NCI-H446 treated with DMSO at 0.1 percent for 48 hours (cell line): ENCODE measurements around the gene RASA4.
"Not testable (repeated sequence)": the region's sequence is repeated elsewhere in the genome, so short reads cannot be mapped to it uniquely, and the experiment has no call there.

Source experiments
- DNase-seq: peaks from one replicate; lab custom pipeline; 2025; lab: John Stamatoyannopoulos, UW

Gene RASA4

DNA sequence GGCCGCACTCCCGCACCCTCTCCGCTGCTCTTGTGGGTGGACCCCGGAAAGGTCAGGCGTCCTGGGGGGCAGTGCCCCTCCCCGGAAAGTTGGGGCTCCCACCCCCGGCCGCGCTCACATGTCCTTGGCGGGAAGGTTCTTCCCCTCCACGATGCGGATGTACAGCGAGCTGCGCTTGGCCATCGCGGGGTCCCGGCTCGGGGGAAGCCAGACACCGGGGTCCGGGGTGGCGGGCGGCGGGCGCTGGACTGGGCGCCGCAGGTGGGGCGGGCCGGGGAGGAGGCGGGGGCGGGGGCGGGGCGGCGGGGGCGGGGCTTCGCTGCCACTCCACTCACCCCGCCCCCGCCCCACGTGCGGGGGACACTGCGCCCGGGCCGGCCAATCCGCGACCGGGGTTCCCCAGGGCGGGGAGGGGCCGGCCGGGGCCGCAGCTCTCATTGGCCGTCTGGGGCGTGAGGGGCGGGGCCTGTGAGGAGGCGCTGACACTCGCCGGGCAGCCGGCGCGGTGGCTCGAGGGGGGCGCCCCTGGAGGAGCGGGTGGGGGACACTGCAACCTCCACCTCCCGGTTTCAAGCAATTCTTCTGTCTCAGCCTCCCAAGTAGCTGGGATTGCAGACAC is at the start of gene RASA4:
TSS of gene RASA4 (minus strand) at position 250 of the 619 bp plus-strand sequence. CDS start at position 183, 67 bp downstream.
- not testable (repeated sequence) for DNase-seq

DNA sequence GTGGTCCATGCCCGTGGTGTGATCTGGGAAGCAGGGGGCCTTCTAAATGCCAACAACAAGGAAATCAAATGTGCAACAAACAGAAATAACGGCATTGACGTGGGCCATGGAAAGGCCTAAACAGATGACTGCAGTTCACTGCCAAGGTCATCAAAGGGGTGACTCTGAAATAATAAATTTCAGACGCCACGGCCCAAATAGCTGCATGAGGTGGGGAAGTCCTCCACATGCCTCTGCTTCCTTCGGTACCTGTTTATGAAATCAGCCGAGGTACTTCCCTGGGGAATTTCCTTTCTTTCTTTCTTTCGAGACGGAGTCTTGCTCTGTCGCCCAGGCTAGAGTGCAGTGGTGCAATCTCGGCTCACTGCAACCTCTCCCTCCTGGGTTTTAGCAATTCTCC is 48.2 kb upstream of the RASA4 start:
- not testable (repeated sequence) for DNase-seq

DNA sequence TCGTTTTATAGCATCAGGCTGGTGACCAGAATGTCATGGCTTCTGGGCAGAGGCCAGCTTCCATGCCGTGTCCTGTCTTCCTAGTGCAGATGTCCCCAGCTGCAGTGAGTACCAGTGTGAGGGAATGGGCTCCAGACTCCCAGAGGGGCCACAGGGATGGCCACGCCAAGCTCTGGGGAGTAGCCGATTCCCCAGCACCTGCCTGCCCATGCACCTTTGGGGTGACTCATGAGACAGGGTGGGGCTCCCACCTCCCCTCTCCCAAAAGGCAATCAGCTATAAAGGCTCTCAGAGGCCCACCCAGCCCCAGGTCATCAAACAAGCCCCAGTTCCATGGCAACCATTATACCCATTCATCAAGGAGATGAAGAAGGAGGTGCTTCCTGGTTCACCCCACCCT is 33.4 kb upstream of the RASA4 start, which contains the start of gene SPDYE2B:
TSS of gene SPDYE2B (plus strand) at position 396 of the 400 bp plus-strand sequence. CDS start 2,030 bp downstream, outside the sequence.
- DNase-seq = not testable (repeated sequence)

DNA sequence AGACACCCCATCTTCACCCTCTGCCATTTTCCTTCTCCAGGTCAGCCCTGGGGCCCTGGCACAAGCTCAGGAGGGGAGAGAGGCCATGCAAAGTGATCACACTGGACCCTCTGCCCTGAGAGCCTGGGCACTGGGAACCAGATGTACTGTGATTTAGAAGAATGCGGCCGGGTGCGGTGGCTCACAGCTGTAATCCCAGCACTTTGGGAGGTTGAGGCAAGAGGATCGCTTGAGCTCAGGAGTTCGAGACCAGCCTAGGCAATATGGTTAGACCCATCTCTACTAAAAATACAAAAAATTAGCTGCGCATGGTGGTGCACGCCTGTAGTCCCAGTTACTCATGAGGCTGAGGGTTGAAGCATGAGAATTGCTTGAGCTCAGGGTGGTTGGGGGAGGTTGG is 31.3 kb upstream of the RASA4 start:
- DNase-seq = not testable (repeated sequence)

DNA sequence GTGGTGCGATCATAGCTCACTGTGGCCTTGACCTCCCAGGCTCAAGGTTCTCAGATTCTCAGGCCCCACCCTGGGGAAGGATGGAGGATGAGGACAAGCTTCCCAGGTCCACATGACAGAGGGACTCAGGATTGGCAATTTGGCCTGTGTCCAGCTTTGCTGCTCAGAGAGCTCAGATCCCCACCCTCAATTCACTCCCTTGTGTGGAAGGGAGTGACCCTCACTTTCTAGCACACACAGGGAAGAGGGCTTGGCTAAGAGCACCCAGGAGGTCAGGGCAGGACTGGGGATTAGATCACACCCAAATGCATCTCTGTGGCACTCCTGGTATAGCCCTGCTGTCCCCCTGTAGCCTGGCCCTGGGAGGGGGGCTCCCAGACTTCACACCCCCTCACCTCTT is 26.8 kb upstream of the RASA4 start:
- not testable (repeated sequence) for DNase-seq

DNA sequence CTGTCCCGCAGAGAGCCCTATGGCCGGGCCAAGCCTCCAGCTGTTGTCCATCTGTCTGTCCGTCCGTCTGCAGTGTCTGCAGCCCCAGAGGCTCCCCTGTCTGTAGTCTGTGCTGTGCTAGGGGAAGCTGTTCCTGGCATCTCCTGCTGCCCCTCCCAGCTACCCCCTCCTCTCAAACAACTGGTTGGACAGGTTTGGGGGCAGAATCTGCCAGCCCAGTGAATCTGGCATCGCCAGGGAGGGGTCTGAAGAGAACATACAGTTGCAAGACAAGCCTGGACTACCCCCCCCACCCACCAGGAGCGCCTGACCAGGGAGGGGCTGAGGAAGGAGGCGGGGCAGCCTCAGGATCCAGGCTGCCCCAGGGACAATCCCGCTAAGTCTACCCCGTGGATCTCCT is 26.1 kb upstream of the RASA4 start, which contains the start of gene UPK3BL1:
TSS of gene UPK3BL1 (minus strand) at position 101 of the 400 bp plus-strand sequence. CDS start at position 51, 50 bp downstream.
- DNase-seq = not testable (repeated sequence)

DNA sequence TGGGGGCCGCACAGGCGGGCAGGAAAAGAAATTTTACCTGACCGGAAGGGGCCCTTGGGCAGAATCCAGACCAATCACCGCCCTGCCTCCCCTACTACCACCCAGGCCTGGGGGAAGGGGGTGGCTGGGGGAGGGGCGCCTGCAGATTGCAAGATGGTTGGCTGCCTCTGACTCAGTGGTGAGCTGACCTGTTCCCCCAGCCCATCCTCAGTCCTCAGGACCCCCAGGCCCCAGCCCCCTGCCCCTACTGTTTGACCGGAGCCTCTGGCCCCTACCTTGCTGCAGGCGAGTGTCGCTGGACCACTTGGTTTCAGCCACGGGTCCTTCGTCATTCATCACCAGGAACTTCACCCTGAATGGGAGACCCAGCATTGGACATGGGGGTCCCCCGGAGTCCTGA is 22.3 kb upstream of the RASA4 start:
- not testable (repeated sequence) for DNase-seq

DNA sequence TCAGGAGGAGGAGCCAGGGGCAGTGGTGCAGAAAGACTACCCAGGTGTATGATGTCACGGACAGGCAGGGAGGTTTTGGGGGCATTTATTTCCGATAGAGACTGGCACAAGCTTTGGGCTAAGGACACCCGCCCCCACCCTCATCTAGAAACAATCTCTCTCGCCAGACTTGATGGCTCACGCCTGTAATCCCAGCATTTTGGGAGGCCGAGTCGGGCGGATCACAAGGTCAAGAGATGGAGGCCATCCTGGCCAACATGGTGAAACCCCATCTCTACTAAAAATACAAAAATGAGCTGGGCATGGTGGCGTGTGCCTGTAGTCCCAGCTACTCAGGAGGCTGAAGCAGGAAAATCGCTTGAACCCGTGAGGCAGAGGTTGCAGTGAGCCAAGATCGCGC is 20.4 kb upstream of the RASA4 start:
- not testable (repeated sequence) for DNase-seq

DNA sequence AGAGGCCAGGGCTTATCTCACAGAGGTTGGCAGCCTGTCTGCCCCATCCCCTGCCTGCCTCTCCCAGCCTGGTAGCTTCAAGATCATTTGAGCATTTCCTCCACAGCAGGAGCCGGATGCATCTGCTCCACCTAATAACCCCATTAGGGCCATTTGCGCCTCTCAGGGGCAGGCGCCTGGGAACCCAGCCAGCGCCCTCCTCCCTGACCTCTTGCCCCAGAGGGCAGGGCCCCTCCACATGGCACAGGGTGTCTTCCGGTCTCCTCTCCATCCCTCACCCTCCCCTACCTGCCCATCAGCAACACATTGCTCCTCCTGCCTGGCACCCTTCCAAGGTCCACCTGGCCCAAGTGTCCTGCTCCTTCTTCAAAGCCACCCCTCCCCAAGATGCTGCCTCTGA is 18.8 kb upstream of the RASA4 start:
- not testable (repeated sequence) for DNase-seq

DNA sequence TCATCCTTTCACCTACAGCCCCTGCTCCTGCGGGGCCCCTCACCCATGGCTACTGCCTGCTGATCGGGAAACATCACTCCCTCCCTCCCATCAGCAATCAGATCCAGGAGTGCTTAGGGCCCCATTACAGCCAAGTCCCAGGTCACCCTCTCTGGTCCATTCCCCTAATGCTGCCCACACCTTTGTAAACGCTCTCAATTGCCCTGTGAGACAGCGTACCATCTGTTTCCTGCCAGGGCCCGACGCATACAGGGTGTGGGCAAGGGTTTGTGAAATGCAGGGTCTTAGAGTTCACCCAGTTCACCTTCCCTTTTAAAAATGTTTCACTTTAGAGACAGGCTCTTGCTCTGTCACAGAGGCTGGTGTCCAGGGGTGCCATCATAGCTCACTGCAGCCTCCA is 17.7 kb upstream of the RASA4 start:
- not testable (repeated sequence) for DNase-seq

DNA sequence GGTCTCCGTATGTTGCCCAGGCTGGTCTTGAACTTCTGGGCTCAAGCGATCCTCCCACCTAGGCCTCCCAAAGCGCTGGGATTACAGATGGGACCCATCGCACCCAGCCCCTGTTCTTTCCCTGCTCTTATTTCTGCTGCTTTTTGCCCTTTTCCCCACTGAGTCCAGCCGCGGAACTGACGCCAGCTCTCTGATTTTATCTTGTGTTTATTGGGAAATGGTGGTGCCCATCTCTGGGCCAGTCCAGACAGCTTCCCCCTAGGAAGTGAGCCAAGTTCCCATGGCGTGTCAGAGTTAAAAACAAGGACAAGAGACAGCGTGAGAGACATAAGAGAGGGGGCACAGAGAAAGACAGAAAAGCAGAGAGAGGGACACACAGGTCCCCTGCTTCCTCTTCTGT is 14.1 kb upstream of the RASA4 start:
- not testable (repeated sequence) for DNase-seq

DNA sequence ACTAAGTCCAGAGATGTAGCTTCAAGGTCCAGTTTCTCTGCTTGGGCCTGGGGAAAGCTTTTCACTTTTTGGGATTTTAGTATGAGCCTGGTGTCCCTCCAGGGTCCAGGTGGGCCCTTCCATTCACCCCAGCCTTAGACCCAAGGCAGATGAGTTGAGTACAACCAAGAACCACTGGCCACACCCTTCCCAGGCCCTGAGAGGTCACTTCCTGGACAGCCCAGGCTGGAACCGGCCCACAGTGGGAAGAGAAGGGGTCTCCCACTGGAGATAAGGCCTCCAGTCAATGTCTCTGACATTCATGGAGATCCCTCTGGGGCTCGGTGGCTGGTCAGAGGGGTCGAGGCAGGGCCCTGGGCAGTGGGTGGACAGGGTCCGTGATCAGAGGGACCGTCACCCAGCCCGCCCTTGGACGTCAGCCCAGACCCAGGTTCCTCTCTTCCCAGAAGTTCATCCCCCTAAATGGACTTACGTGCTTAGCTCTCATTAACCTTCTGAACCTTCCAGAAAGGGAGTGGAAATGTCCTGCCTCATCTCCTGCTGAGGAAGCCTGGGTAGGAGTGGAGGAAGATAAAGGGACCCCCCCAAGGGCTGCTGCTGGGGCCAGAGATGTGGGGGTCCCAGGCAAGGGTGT is 10.8 kb upstream of the RASA4 start:
- DNase-seq = not testable (repeated sequence)

DNA sequence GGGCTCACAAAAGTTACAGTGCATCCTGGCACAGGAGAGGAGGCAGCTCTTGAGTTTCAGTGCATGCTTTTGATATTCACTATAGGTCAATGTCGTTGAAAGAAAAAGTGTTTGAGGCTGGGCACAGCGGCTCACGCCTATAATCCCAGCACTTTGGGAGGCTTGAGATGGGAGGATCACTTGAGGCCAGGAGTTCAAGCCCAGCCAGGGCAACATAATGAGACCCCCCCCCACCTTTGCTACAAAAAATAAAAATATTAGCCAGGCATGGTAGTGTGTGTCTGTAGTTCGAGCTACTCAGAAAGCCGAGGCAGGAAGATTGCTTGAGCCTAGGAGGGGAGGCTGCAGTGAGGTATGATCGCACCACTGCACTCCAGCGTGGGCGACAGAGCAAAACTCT is 1.6 kb upstream of the RASA4 start:
- not testable (repeated sequence) for DNase-seq

DNA sequence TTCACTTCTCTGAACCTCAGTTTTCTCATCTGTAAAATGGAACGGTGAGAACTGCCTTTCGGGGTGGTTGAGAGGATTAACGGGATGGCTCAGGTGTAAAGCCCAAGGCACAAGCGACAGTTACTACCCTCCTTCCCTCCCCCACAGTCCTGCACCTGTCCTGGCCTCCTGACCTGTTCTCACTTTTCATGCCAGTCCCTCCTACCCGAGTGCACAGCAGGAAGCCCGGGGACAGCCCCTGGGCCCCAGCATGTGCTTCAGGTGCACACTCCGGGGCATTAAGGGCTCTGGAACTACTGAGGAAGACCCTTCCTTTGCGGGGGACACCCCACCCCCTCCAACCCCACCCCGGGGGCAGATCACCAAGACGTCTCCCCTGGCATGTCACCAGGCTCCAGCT is 626 bp downstream of the RASA4 start:
- not testable (repeated sequence) for DNase-seq

DNA sequence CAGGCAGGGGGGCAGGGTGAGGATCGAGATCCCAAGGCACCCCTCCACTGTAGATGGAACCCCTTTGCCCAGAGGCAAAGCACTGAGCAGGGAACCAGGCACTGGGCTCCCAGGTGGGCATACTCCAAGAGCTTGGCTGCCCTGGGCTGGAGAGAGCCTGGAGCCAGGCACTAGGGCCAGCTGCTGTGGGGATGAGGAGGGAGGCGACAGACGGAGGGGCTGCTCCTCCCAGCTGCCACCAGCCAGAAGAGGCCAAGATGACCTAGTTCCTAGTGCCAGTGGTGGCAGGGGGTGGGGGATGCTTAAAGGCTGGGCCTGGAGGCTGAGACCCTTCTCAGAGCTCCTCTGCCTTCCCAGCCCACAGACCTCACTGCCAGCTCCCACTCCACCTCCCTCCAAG is 1.7 kb downstream of the RASA4 start:
- not testable (repeated sequence) for DNase-seq

DNA sequence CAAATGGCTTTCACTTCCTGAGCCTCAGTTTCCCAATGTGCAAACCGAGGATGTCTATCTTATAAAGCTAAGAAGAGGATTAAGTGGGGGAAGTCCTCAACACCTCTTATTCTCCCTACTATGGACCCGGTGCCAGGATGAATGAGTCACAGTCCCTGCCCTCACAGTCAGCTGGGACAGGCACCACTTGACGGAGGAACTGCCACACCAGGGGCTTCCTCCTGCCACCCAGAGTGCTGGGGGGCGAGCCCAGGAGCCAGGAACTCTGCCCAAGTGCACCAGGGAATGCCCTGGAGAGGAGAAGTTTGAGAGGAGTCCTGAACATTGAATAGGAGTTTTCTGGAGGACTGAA is 2.2 kb downstream of the RASA4 start:
- DNase-seq = not testable (repeated sequence)

DNA sequence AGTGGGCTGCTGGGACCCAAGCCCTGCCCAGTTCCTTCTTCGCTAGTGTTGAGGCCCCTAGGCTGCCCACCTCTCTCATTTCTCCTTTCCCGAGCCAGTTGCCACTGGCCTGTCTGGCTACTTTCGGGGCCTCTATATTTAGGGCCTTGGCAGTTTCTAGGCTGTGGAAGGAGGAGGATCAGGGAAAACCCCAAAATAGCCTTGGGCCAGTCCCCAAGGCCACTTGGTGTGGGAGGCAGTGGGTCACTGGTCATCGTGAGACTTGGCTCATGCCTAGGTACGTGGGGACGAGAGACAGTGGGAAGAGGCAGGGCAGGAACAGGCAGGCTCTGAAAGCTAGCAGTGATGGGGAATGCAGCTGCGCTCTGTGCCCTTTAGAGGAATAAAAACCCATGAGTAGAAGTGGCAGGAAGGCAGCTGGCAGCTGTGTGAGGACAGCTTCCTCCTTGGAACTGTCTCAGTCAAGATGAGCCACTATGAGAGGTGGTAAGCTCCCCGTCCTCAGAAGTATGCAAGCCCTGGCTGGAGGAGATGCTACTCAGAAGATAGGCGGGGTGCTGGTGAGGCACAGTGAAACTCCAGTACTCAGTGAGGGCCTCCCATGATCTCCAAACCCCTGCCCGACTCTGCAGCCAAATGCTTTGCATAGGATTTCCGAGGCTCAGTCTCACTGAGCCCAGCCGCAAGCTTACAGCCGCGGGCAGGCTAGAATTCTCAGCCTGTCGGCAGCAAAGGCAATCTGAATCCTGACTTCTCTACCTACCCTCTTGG is 2.8 kb downstream of the RASA4 start:
- not testable (repeated sequence) for DNase-seq

DNA sequence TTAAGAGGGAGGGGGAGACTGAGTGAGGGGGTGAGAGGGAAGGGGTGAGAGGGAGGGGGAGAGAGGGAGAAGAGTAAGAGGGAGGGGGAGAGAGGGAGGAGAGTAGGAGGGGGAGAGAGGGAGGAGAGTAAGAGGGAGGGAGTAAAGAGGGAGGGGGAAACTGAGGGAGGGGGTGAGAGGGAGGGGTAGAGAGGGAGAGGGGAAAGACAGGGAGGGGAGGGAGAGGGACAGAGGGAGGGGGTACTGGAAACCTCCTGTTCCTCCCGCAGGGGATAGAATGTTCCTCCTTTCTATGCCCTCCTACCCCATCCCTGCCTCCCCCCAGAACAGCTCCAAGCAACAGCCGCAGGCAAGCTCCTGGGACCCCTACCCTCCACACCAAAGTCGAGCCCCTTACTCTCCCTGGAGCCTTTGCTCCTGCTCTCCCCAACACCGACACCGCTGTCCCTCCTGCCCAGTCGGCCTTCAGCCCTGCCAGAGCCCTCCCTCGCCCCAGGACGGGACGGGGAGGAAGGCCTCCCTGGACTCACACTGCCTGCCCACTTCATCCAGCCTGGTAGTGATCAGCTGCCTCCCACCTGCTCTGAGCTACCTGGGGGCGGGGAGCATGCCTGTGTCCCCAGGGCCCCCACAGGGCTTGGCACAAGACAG is 4.8 kb downstream of the RASA4 start:
- DNase-seq = not testable (repeated sequence)

DNA sequence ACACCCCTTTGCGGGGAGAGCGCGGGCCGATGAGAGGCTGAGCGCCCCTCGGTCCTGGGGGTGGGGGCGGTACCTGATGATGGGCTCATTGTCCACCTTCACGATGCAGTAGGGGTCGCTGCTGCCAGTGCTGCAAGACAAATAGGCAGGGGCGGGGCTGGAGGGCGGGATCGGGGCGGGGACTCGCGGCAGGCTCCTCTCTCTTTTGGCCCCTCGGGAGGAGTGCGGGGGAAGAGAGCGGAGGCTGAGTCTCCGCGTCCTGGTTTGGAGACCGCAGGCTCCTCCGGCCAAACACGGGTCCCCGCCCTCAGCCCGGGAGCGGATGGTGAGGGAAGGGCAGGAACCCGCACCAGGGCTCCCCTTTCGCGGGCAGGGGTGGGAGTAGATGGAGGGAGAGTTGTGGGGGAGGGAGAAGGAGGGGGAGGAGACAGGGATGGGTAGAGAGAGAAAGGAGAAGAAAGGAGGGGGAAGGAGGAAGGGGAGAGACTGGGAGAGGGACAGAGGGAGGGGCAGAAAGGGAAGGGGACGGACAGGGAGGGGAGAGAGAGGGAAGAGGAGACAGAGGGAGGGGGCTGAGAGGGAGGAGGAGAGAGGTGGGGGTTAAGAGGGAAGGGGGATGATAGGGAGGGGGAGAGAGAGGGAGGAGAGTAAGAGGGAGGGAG is 5.4 kb downstream of the RASA4 start:
- DNase-seq = not testable (repeated sequence)

DNA sequence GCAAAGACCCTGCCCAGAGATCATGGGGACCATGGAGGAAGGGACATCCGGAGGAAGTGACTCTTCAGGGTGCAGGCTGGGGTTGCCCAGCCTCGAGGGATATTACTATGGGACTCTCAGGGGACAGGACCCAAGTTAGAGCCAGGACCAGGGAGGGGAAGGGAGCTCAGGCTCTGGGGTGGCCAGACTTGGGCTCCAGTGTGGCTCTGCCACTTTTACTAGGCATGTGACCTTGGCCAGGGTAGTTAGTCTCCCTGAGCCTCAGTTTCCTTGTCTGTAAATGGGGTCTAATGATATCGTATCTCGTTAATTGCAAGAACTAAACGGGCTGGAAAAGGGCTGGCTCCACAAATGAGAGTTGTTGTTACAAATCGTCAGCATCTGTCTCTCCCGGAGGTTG is 6.1 kb downstream of the RASA4 start:
- not testable (repeated sequence) for DNase-seq

DNA sequence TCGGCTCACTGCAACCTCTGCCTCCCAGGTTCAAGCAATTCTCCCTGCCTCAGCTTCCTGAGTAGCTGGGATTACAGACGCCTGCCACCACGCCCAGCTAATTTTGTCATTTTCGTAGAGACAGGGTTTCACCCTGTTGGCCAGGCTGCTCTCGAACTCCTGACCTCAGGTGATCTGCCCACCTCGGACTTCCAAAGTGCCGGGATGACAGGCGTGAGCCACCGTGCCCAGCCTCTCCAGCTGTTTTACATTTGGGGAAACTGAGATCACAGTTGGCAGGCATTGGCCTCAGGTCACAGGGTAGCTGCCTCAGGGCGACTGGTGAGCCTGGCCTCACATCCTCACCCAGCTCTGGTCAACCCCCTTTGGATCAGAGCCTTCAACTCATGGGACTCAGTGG is 6.8 kb downstream of the RASA4 start:
- DNase-seq = not testable (repeated sequence)

DNA sequence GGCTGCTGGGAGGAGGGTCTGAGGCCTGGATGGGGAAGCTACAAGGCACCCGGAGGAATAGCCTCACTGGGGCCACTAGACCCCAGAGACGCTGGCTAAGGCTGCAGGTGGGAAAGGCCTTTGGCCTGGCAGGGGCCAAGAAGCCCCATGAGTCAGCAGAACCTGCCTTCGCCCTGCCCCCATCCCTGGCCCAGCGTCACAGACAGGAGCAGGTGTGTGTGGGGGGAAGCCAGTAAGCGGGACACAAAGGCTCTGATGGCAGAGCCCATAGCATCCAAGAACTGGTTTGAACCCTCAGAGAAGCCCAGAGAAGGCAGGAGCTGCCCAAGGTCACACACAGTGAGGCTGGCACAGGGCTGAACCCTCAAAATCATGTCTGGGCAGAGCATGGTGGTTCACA is 9.7 kb downstream of the RASA4 start:
- not testable (repeated sequence) for DNase-seq
